Spleen (tissue), 11 donors: ENCODE data around the gene PUSL1. TPM values are rescaled to one million over a fixed set of nuclear protein-coding genes. Genes with fewer than 3 reads are reported as not detected.

Experiments
- DNase-seq: peaks from one replicate; pipeline ENCODE4 v3.0.0-alpha.2; 2020
- H3K27ac ChIP-seq, 8 donors: fragments of 200-600 bp; sonication (generic) in 7 of 8; 1 replicate in 4 of 8; 2 replicates in 4 of 8; pipeline versions ENCODE4 v1.5.0 to v1.8.0; 2016 to 2021; ENCODE audit warnings: inconsistent platforms in 4 of 8, mild to moderate bottlenecking in 4 of 8, moderate library complexity in 1 of 8
- H3K27me3 ChIP-seq, 7 donors: fragments of 200-600 bp; sonication (generic) in 6 of 7; replicated peaks in 1 of 7; 1 replicate in 4 of 7; 2 replicates in 3 of 7; pipeline versions ENCODE4 v1.5.0 to v1.8.0; 2016 to 2021; ENCODE audit warnings: inconsistent platforms in 3 of 7, mild to moderate bottlenecking in 1 of 7
- H3K36me3 ChIP-seq, 6 donors: fragments of 200-600 bp; sonication (generic) in 5 of 6; 1 replicate in 4 of 6; 2 replicates in 2 of 6; pipeline versions ENCODE4 v1.5.0 to v1.8.0; 2016 to 2021; ENCODE audit warnings: inconsistent platforms in 2 of 6
- H3K4me1 ChIP-seq, 6 donors: fragments of 200-600 bp; sonication (generic) in 5 of 6; 1 replicate in 3 of 6; 2 replicates in 3 of 6; pipeline versions ENCODE4 v1.5.0 to v1.8.0; 2016 to 2021; ENCODE audit warnings: inconsistent platforms in 3 of 6
- H3K4me3 ChIP-seq, 8 donors: fragments of 200-600 bp; sonication (generic) in 7 of 8; 1 replicate in 4 of 8; 2 replicates in 4 of 8; pipeline versions ENCODE4 v1.5.0 to v1.8.0; 2016 to 2021; ENCODE audit warnings: inconsistent platforms in 4 of 8, mild to moderate bottlenecking in 4 of 8, moderate library complexity in 2 of 8
- H3K9me3 ChIP-seq, 8 donors: fragments of 200-600 bp; sonication (generic) in 7 of 8; 1 replicate in 4 of 8; 2 replicates in 4 of 8; pipeline versions ENCODE4 v1.5.0 to v1.8.0; 2016 to 2021; ENCODE audit warnings: inconsistent platforms in 4 of 8
- CTCF ChIP-seq, 11 experiments: fragments of 200-600 bp in 7 of 11; fragments of 450-650 bp in 4 of 11; sonication (generic) in 4 of 11; IDR thresholded peaks in 8 of 11; conservative IDR thresholded peaks in 3 of 11; 1 replicate in 7 of 11; 2 replicates in 4 of 11; pipeline versions ENCODE4 v1.4.0 to v1.8.0; 2016 to 2021; ENCODE audit warnings: antibody characterized with exemption in 11 of 11, inconsistent platforms in 4 of 11, mild to moderate bottlenecking in 1 of 11
- POLR2A ChIP-seq, 3 donors: fragments of 450-650 bp; IDR thresholded peaks; one replicate each; pipeline ENCODE4 v1.5.1; 2017; ENCODE audit warnings: antibody characterized with exemption in 3 of 3, mild to moderate bottlenecking in 1 of 3
- POLR2AphosphoS5 ChIP-seq, 3 donors: sonication (generic); formaldehyde crosslinking; IDR thresholded peaks; one replicate each; pipeline ENCODE4 v1.5.1; 2017; ENCODE audit warnings: antibody characterized with exemption in 3 of 3
- WGBS, 5 donors: extraction: QIAGEN DNeasy Blood & Tissue Kit in 3 of 5; methylation state at CpG; one replicate each; pipeline versions ENCODE4 v1.1.5 to v1.1.7; 2013 to 2018; 5-methylcytosine and 5-hydroxymethylcytosine counted together
- intact Hi-C: fragments of 100-400 bp; cut with DNase I; formaldehyde crosslinking; loops from one replicate; pipeline ENCODE4 v1.15.0; 2023; ENCODE audit warnings: low total_unique reads
- polyA plus RNA-seq, 3 donors: library from polyadenylated mRNA; stranded (reverse); fragments of 200-250 nt; gene quantifications; one replicate each; pipeline ENCODE4 v1.2.1, GENCODE V29; 2013
- total RNA-seq, 7 donors: library from RNA; depleted of rRNA in 3 of 7; stranded (reverse); fragments of >200 nt in 3 of 7; fragmentation: NEBNext Ultra II Directional in 4 of 7; extraction: Animal tissue kit (Norgen Biotek cat#: 25700) in 4 of 7; gene quantifications; one replicate each; pipeline versions ENCODE4 v1.1.0 to v1.2.1, GENCODE V29; 2016 to 2021
- donor health status: healthy with polysubstance abuse.
- donor health status: DM: no; HTN: no; CAD: no; lungs with moderate emphysema.
- donor health status: DM: no; HTN: no; CAD: no.
- donor health status: Bipolar disorder and iron deficiency.
- donor health status: healthy.
- donor health status: DM: no; HTN: no; CAD: no.
- donor health status: DM: yes; HTN: yes; CAD: no.

PUSL1 gene
- total and polyA plus RNA-seq, 10 donors = 9.8 to 22.9 (median 12.8) TPM

GRCh38 chr1:1356796-1357401 lies 48.5 kb downstream of the PUSL1 start:
- Histone ChIP-seq H3K27ac (peak overlapping the region in 6 of 8 donors; percentile 26 to 83 (median 76)), H3K4me3 (peak overlapping the region in 6 of 8 donors; percentile 15 to 64 (median 40)), H3K9me3 (no peaks in the 10 kb centered on the region), H3K27me3 (peaks cover 4 to 100% (median 65%) of the 10 kb centered on the region in 7 donors), H3K4me1 (peaks cover 0 to 93% (median 52%) of the 10 kb centered on the region in 6 donors), H3K36me3 (peaks cover 0 to 26% (median 0%) of the 10 kb centered on the region in 6 donors)
- 52 to 72% (median 62%) methylated on average over 20 to 26 of the region's 26 CpGs for WGBS, 5 donors
- no peak for TF ChIP-seq POLR2A (IDR thresholded peaks at IDR 0.05)
- peak in 2 of 3 donors; percentile 37 to 42 for TF ChIP-seq POLR2AphosphoS5 (IDR thresholded peaks at IDR 0.05)
- intact Hi-C loops = no loop called here
- DNase-seq = no peak

- TF ChIP-seq POLR2A (IDR thresholded peaks at IDR 0.05) (no peak), POLR2AphosphoS5 (IDR thresholded peaks at IDR 0.05) (no peak), CTCF (IDR thresholded peaks at IDR 0.05 in 8 of 11, conservative IDR thresholded peaks at IDR 0.05 in 3 of 11) (no peak)
- WGBS, 5 donors = 21 to 32% (median 24%) methylated on average over 10 to 18 of the region's 18 CpGs
- H3K27me3 ChIP-seq = peaks cover 4 to 92% (median 62%) of the 10 kb centered on the region in 7 donors
- intact Hi-C loops = no loop called here
- H3K9me3 ChIP-seq = no peaks in the 10 kb centered on the region
- H3K36me3 ChIP-seq = peaks cover 0 to 22% (median 0%) of the 10 kb centered on the region in 6 donors
- DNase-seq = no peak
- peak overlapping the region; percentile 13 to 83 (median 71) for H3K27ac ChIP-seq
- H3K4me3 ChIP-seq = peak overlapping the region; percentile 15 to 64 (median 36)
- peaks cover 0 to 85% (median 42%) of the 10 kb centered on the region in 6 donors for H3K4me1 ChIP-seq
Observed at GRCh38 chr1:1357871-1358432, 49.6 kb downstream of the PUSL1 start.

GRCh38 chr1:1358433-1359271 lies 50.3 kb downstream of the PUSL1 start, which contains the start of gene MXRA8:
MXRA8 (minus strand) TSS chr1:1358555; CDS start chr1:1358504, 51 bp downstream.
- TF ChIP-seq CTCF (IDR thresholded peaks at IDR 0.05 in 8 of 11, conservative IDR thresholded peaks at IDR 0.05 in 3 of 11) (no peak), POLR2A (IDR thresholded peaks at IDR 0.05) (no peak), POLR2AphosphoS5 (IDR thresholded peaks at IDR 0.05) (peak in 2 of 3 donors; percentile 65 to 70)
- H3K27ac ChIP-seq = peak within 1 kb of the TSS; percentile 13 to 83 (median 71)
- H3K9me3 ChIP-seq = no peaks in the 10 kb centered on the region
- H3K27me3 ChIP-seq = peaks cover 0 to 85% (median 55%) of the 10 kb centered on the region in 7 donors
- DNase-seq = no peak
- H3K4me3 ChIP-seq = peak within 1 kb of the TSS; percentile 15 to 64 (median 36)
- peaks cover 0 to 16% (median 0%) of the 10 kb centered on the region in 6 donors for H3K36me3 ChIP-seq
- intact Hi-C loops = no loop called here
- peaks cover 0 to 78% (median 35%) of the 10 kb centered on the region in 6 donors for H3K4me1 ChIP-seq
- WGBS, 5 donors = 18 to 46% (median 31%) methylated on average over 26 to 29 of the region's 29 CpGs

GRCh38 chr1:1359308-1359663 lies 50.9 kb downstream of the PUSL1 start:
- peaks cover 0 to 72% (median 28%) of the 10 kb centered on the region in 6 donors for H3K4me1 ChIP-seq

More at GRCh38 chr1:1359308-1359663, 50.9 kb downstream of the PUSL1 start:
- H3K27ac ChIP-seq = peak overlapping the region in 5 of 8 donors; percentile 7 to 83 (median 80)
- peaks cover 0 to 9% (median 0%) of the 10 kb centered on the region in 6 donors for H3K36me3 ChIP-seq
- no peak for TF ChIP-seq POLR2AphosphoS5 (IDR thresholded peaks at IDR 0.05)
- TF ChIP-seq POLR2A (IDR thresholded peaks at IDR 0.05) = no peak
- TF ChIP-seq CTCF (IDR thresholded peaks at IDR 0.05 in 8 of 11, conservative IDR thresholded peaks at IDR 0.05 in 3 of 11) = no peak
- no peak overlapping the region for H3K4me3 ChIP-seq
- DNase-seq = peak; percentile 62
- H3K9me3 ChIP-seq = no peaks in the 10 kb centered on the region
- intact Hi-C loops = no loop called here
- H3K27me3 ChIP-seq = peaks cover 0 to 79% (median 48%) of the 10 kb centered on the region in 7 donors
- 53 to 72% (median 64%) methylated on average over 6 of the region's 6 CpGs for WGBS, 5 donors
